HEK293 (cell line): ENCODE data around the gene SLC35E3.

ENCODE experiments used
- CTCF ChIA-PET: fragments of 350-600 bp; formaldehyde crosslinking; extraction: SDS; loops from one replicate; lab custom pipeline; 2021; ENCODE audit warnings: antibody characterized with exemption; lab: Yijun Ruan, JAX
- POLR2A ChIA-PET: fragments of 300-600 bp; formaldehyde crosslinking; extraction: SDS; loops from one replicate; lab custom pipeline; 2020; ENCODE audit warnings: antibody characterized with exemption, inconsistent platforms; lab: Yijun Ruan, JAX
- H3K27ac ChIP-seq: fragments of 200-500 bp; sonication (Bioruptor generic); 2 replicates; pipeline ENCODE4 v1.5.1; 2014; ENCODE audit warnings: low read depth, low read length, control low read depth, inconsistent platforms; ENCODE audit errors: extremely low read depth
- H3K36me3 ChIP-seq, 2 experiments: fragments of 200-500 bp in 1 of 2; sonication (Bioruptor generic) in 1 of 2; 1 replicate in 1 of 2; 2 replicates in 1 of 2; pipeline ENCODE4 v1.5.1; 2014 to 2017; ENCODE audit warnings: inconsistent platforms in 2 of 2, low read length in 2 of 2; ENCODE audit not compliant: control insufficient read depth in 2 of 2, insufficient read depth in 1 of 2
- H3K4me1 ChIP-seq: fragments of 200-500 bp; sonication (Bioruptor generic); 2 replicates; pipeline ENCODE4 v1.5.1; 2014; ENCODE audit warnings: mild to moderate bottlenecking, low read length, inconsistent platforms; ENCODE audit not compliant: control insufficient read depth, insufficient read depth
- H3K4me3 ChIP-seq: 2 replicates; pipeline ENCODE4 v1.5.1; 2011; ENCODE audit warnings: low read depth, mild to moderate bottlenecking, control low read depth, low read length, moderate library complexity
- H3K9me3 ChIP-seq: fragments of 200-500 bp; sonication (Bioruptor generic); 2 replicates; pipeline ENCODE4 v1.5.1; 2014; ENCODE audit warnings: low read depth, low read length, inconsistent platforms; ENCODE audit not compliant: control insufficient read depth, insufficient read depth
- BCL6B ChIP-seq: fragments of 450-650 bp; formaldehyde crosslinking; IDR thresholded peaks from 2 replicates; pipeline ENCODE4 v1.5.1; 2017; ENCODE audit warnings: missing biosample characterization, missing genetic modification characterization
- GLIS2 ChIP-seq: fragments of 450-650 bp; formaldehyde crosslinking; IDR thresholded peaks from 2 replicates; pipeline ENCODE4 v1.5.1; 2016; ENCODE audit warnings: missing biosample characterization, missing genetic modification characterization
- KLF1 ChIP-seq: fragments of 450-650 bp; formaldehyde crosslinking; IDR thresholded peaks from 2 replicates; pipeline ENCODE4 v1.5.1; 2016; ENCODE audit warnings: missing biosample characterization, missing genetic modification characterization
- REPIN1 ChIP-seq: fragments of 450-650 bp; formaldehyde crosslinking; IDR thresholded peaks from 2 replicates; pipeline ENCODE4 v1.5.1; 2017; ENCODE audit warnings: missing biosample characterization, missing genetic modification characterization, low read depth
- SETDB1 ChIP-seq: IDR thresholded peaks from one replicate; pipeline ENCODE4 v1.6.1; 2017; ENCODE audit warnings: mild to moderate bottlenecking, low read length, moderate library complexity, mixed read lengths; ENCODE audit not compliant: insufficient read length
- SP7 ChIP-seq: fragments of 450-650 bp; formaldehyde crosslinking; IDR thresholded peaks from 2 replicates; pipeline ENCODE4 v1.5.1; 2016; ENCODE audit warnings: missing biosample characterization, missing genetic modification characterization
- YY1 ChIP-seq: fragments of 450-650 bp; formaldehyde crosslinking; IDR thresholded peaks from 2 replicates; pipeline ENCODE4 v1.5.1; 2018; ENCODE audit warnings: missing biosample characterization, missing genetic modification characterization
- ZNF223 ChIP-seq: fragments of 450-650 bp; formaldehyde crosslinking; IDR thresholded peaks from 2 replicates; pipeline ENCODE4 v1.5.1; 2016; ENCODE audit warnings: missing biosample characterization, missing genetic modification characterization
- ZNF292 ChIP-seq: fragments of 450-650 bp; formaldehyde crosslinking; IDR thresholded peaks from 2 replicates; pipeline ENCODE4 v1.5.1; 2016; ENCODE audit warnings: low read depth, missing biosample characterization, missing genetic modification characterization, borderline replicate concordance
- ZNF391 ChIP-seq: fragments of 450-650 bp; formaldehyde crosslinking; IDR thresholded peaks from 2 replicates; pipeline ENCODE4 v1.5.1; 2016; ENCODE audit warnings: low read depth, missing biosample characterization, missing genetic modification characterization, borderline replicate concordance
- ZNF423 ChIP-seq: fragments of 450-650 bp; formaldehyde crosslinking; IDR thresholded peaks from 2 replicates; pipeline ENCODE4 v1.5.1; 2016; ENCODE audit warnings: missing biosample characterization, missing genetic modification characterization
- ZNF518A ChIP-seq: fragments of 450-650 bp; formaldehyde crosslinking; conservative IDR thresholded peaks from 2 replicates; pipeline ENCODE4 v1.5.1; 2016; ENCODE audit warnings: low read depth, missing biosample characterization, missing genetic modification characterization
- ZNF610 ChIP-seq: fragments of 450-650 bp; formaldehyde crosslinking; IDR thresholded peaks from 2 replicates; pipeline ENCODE4 v1.5.1; 2016; ENCODE audit warnings: missing biosample characterization, missing genetic modification characterization, borderline replicate concordance
- ZNF677 ChIP-seq: fragments of 450-650 bp; IDR thresholded peaks from 2 replicates; pipeline ENCODE4 v1.5.0; 2018; ENCODE audit warnings: missing biosample characterization, mild to moderate bottlenecking, missing genetic modification characterization, moderate library complexity
- ZNF701 ChIP-seq: fragments of 450-650 bp; formaldehyde crosslinking; IDR thresholded peaks from 2 replicates; pipeline ENCODE4 v1.5.1; 2016; ENCODE audit warnings: missing biosample characterization, missing genetic modification characterization
- ZNF747 ChIP-seq: fragments of 450-650 bp; formaldehyde crosslinking; IDR thresholded peaks from 2 replicates; pipeline ENCODE4 v1.5.1; 2016; ENCODE audit warnings: missing biosample characterization, missing genetic modification characterization
- TF ChIP-seq, protein P1 (sequence below): fragments of 450-650 bp; formaldehyde crosslinking; IDR thresholded peaks from 2 replicates; pipeline ENCODE4 v1.5.1; 2016; ENCODE audit warnings: missing biosample characterization, missing genetic modification characterization
- TF ChIP-seq, protein P2 (sequence below): fragments of 450-650 bp; formaldehyde crosslinking; conservative IDR thresholded peaks from 2 replicates; pipeline ENCODE4 v1.5.1; 2016; ENCODE audit warnings: low read depth, missing biosample characterization, missing genetic modification characterization
- TF ChIP-seq, protein P3 (sequence below): fragments of 450-650 bp; formaldehyde crosslinking; IDR thresholded peaks from 2 replicates; pipeline ENCODE4 v1.5.1; 2016; ENCODE audit warnings: missing biosample characterization, missing genetic modification characterization, low read depth

SLC35E3 gene

DNA sequence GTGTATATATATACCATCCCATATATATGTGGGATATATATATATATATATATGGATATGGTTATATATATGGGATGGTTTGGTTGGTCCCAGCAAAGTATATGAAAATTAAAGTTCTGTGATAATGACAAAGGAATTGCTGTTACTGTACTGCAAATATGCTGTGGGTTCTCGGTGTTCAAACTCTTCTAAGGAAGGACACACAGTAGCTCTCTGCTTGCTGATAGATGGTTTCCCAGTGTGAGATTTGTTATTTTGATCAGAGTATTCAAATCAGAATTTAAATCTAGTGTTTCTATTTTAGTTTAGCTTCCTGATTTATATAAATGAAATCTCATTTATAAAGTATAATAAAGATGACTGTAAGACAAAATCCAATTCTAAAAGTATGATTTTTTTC, 19.7 kb downstream of the SLC35E3 start:
- H3K4me1 ChIP-seq: no peaks in the 10 kb centered on the region
- H3K9me3 ChIP-seq: no peaks in the 10 kb centered on the region

GRCh38 chr12:68766646-68767045, 20.7 kb downstream of the SLC35E3 start:
- Histone ChIP-seq H3K4me1 (no peaks in the 10 kb centered on the region), H3K27ac (no peak overlapping the region), H3K36me3 (peaks cover 13 to 34% of the 10 kb centered on the region in 2 experiments; a peak in 2 of 3 replicates), H3K9me3 (no peaks in the 10 kb centered on the region), H3K4me3 (no peak overlapping the region)
- CTCF ChIA-PET: no interaction called here
- POLR2A ChIA-PET: no interaction called here
- no peak for TF ChIP-seq REPIN1 (tag by site-specific recombination)
- no peak for TF ChIP-seq YY1 (tag by site-specific recombination)
- TF ChIP-seq ZNF610 (tag by site-specific recombination): no peak
- no peak for TF ChIP-seq SP7 (tag by site-specific recombination)
- TF ChIP-seq GLIS2: no peak
- no peak for TF ChIP-seq ZNF677 (tag by site-specific recombination)
- no peak for TF ChIP-seq ZNF223 (tag by site-specific recombination)
- TF ChIP-seq, protein P1, sequence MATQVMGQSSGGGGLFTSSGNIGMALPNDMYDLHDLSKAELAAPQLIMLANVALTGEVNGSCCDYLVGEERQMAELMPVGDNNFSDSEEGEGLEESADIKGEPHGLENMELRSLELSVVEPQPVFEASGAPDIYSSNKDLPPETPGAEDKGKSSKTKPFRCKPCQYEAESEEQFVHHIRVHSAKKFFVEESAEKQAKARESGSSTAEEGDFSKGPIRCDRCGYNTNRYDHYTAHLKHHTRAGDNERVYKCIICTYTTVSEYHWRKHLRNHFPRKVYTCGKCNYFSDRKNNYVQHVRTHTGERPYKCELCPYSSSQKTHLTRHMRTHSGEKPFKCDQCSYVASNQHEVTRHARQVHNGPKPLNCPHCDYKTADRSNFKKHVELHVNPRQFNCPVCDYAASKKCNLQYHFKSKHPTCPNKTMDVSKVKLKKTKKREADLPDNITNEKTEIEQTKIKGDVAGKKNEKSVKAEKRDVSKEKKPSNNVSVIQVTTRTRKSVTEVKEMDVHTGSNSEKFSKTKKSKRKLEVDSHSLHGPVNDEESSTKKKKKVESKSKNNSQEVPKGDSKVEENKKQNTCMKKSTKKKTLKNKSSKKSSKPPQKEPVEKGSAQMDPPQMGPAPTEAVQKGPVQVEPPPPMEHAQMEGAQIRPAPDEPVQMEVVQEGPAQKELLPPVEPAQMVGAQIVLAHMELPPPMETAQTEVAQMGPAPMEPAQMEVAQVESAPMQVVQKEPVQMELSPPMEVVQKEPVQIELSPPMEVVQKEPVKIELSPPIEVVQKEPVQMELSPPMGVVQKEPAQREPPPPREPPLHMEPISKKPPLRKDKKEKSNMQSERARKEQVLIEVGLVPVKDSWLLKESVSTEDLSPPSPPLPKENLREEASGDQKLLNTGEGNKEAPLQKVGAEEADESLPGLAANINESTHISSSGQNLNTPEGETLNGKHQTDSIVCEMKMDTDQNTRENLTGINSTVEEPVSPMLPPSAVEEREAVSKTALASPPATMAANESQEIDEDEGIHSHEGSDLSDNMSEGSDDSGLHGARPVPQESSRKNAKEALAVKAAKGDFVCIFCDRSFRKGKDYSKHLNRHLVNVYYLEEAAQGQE: no peak
- TF ChIP-seq ZNF518A (tag by site-specific recombination): no peak
- no peak for TF ChIP-seq BCL6B (tag by site-specific recombination)

More for the DNA sequence above, 19.7 kb downstream of the SLC35E3 start:
- POLR2A ChIA-PET: no interaction called here
- CTCF ChIA-PET: no interaction called here
- TF ChIP-seq, protein P2, sequence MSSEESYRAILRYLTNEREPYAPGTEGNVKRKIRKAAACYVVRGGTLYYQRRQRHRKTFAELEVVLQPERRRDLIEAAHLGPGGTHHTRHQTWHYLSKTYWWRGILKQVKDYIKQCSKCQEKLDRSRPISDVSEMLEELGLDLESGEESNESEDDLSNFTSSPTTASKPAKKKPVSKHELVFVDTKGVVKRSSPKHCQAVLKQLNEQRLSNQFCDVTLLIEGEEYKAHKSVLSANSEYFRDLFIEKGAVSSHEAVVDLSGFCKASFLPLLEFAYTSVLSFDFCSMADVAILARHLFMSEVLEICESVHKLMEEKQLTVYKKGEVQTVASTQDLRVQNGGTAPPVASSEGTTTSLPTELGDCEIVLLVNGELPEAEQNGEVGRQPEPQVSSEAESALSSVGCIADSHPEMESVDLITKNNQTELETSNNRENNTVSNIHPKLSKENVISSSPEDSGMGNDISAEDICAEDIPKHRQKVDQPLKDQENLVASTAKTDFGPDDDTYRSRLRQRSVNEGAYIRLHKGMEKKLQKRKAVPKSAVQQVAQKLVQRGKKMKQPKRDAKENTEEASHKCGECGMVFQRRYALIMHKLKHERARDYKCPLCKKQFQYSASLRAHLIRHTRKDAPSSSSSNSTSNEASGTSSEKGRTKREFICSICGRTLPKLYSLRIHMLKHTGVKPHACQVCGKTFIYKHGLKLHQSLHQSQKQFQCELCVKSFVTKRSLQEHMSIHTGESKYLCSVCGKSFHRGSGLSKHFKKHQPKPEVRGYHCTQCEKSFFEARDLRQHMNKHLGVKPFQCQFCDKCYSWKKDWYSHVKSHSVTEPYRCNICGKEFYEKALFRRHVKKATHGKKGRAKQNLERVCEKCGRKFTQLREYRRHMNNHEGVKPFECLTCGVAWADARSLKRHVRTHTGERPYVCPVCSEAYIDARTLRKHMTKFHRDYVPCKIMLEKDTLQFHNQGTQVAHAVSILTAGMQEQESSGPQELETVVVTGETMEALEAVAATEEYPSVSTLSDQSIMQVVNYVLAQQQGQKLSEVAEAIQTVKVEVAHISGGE (tag by site-specific recombination): no peak
- TF ChIP-seq KLF1 (tag by site-specific recombination) (no peak), SETDB1 (no peak), ZNF747 (tag by site-specific recombination) (no peak), ZNF701 (tag by site-specific recombination) (no peak), SP7 (tag by site-specific recombination) (no peak), ZNF423 (tag by site-specific recombination) (no peak), ZNF292 (tag by site-specific recombination) (no peak), ZNF391 (tag by site-specific recombination) (no peak)
- TF ChIP-seq, protein P3, sequence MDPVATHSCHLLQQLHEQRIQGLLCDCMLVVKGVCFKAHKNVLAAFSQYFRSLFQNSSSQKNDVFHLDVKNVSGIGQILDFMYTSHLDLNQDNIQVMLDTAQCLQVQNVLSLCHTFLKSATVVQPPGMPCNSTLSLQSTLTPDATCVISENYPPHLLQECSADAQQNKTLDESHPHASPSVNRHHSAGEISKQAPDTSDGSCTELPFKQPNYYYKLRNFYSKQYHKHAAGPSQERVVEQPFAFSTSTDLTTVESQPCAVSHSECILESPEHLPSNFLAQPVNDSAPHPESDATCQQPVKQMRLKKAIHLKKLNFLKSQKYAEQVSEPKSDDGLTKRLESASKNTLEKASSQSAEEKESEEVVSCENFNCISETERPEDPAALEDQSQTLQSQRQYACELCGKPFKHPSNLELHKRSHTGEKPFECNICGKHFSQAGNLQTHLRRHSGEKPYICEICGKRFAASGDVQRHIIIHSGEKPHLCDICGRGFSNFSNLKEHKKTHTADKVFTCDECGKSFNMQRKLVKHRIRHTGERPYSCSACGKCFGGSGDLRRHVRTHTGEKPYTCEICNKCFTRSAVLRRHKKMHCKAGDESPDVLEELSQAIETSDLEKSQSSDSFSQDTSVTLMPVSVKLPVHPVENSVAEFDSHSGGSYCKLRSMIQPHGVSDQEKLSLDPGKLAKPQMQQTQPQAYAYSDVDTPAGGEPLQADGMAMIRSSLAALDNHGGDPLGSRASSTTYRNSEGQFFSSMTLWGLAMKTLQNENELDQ (tag by site-specific recombination): no peak
- Histone ChIP-seq H3K27ac (no peak overlapping the region), H3K4me3 (no peak overlapping the region), H3K36me3 (peaks cover 13 to 42% of the 10 kb centered on the region in 2 experiments; a peak in 2 of 3 replicates)
